Pancreas (tissue), 10 donors: ENCODE data around the gene SCRT2. TPM values are rescaled to one million over a fixed set of nuclear protein-coding genes. Genes with fewer than 3 reads are reported as not detected.

Source experiments
- ATAC-seq, 4 donors: fragments of 200-7000 bp; cut with Tn5 transposase; one replicate each; pipeline versions ENCODE4 v1.8.0 to v1.9.1; 2020; ENCODE audit warnings: mild to moderate bottlenecking in 4 of 4, moderate library complexity in 4 of 4
- DNase-seq, 6 donors: peaks; one replicate each; pipeline ENCODE4 v3.0.0-alpha.2; 2020
- FAIRE-seq: peaks from 2 replicates; lab custom pipeline; 2012; peaks lifted over from hg19 to GRCh38; lab: Jason Lieb, UNC
- H3K27ac ChIP-seq, 4 donors: fragments of 200-600 bp; sonication (generic); 1 replicate in 3 of 4; 2 replicates in 1 of 4; pipeline versions ENCODE4 v1.5.0 to v1.8.0; 2020
- H3K27me3 ChIP-seq, 4 donors: fragments of 200-600 bp; one replicate each; pipeline ENCODE4 v1.8.0; 2021
- H3K36me3 ChIP-seq, 3 donors: fragments of 200-600 bp; sonication (generic) in 1 of 3; one replicate each; pipeline versions ENCODE4 v1.5.0 to v1.8.0; 2020 to 2021
- H3K4me1 ChIP-seq, 3 donors: fragments of 200-600 bp; one replicate each; pipeline ENCODE4 v1.8.0; 2021
- H3K4me3 ChIP-seq, 4 donors: fragments of 200-600 bp; sonication (generic) in 2 of 4; one replicate each; pipeline versions ENCODE4 v1.5.0 to v1.8.0; 2020 to 2021
- H3K9me3 ChIP-seq, 4 donors: fragments of 200-600 bp; one replicate each; pipeline ENCODE4 v1.8.0; 2021
- CTCF ChIP-seq, 4 donors: fragments of 200-600 bp; sonication (generic) in 3 of 4; IDR thresholded peaks; one replicate each; pipeline versions ENCODE4 v1.5.0 to v1.8.0; 2021; ENCODE audit warnings: antibody characterized with exemption in 4 of 4
- WGBS, 2 donors: extraction: QIAGEN DNeasy Blood & Tissue Kit; methylation state at CpG; one replicate each; pipeline ENCODE4 v1.1.7; 2013; 5-methylcytosine and 5-hydroxymethylcytosine counted together
- intact Hi-C, 3 donors: fragments of 100-400 bp; cut with DNase I; formaldehyde crosslinking; loops; one replicate each; pipeline versions ENCODE4 v1.11.1 to v1.14.2; 2022
- polyA plus RNA-seq, 2 donors: library from polyadenylated mRNA; stranded (reverse); fragments of 200-250 nt; gene quantifications; one replicate each; pipeline ENCODE4 v1.2.3, GENCODE V29; 2013
- total RNA-seq, 6 donors: library from RNA; stranded (reverse); fragmentation: NEBNext Ultra II Directional in 4 of 6; extraction: Animal tissue kit (Norgen Biotek cat#: 25700) in 4 of 6; gene quantifications; one replicate each; pipeline versions ENCODE4 v1.2.1 to v1.2.4, GENCODE V29; 2021 to 2023
- donor health status: healthy with polysubstance abuse.
- donor health status: DM: no; HTN: no; CAD: no; lungs with moderate emphysema.
- donor health status: DM: no; HTN: no; CAD: no.
- donor health status: control.
- donor health status: control.
- donor health status: Bipolar disorder and iron deficiency.
- donor health status: DM: yes; HTN: yes; CAD: no.
- donor health status: DM: no; HTN: no; CAD: no.
- donor health status: DM: no; HTN: no; CAD: no.
- donor health status: DM: yes; HTN: yes; CAD: no.

Gene SCRT2
- total and polyA plus RNA-seq, 8 donors = 0.04 to 0.63 (median 0.07) TPM; not detected in 2

- H3K36me3 ChIP-seq = no peaks in the 10 kb centered on the region
- H3K27me3 ChIP-seq = no peaks in the 10 kb centered on the region
- DNase-seq = no peak
- H3K4me1 ChIP-seq = no peaks in the 10 kb centered on the region
- intact Hi-C loops = no loop called here
- FAIRE-seq = no peak
- no peak overlapping the region for H3K27ac ChIP-seq
- 65 to 72% methylated on average over 9 of the region's 9 CpGs for WGBS, 2 donors
- no peak for TF ChIP-seq CTCF (IDR thresholded peaks at IDR 0.05)
- no peak overlapping the region for H3K4me3 ChIP-seq
- no peak for ATAC-seq
- no peaks in the 10 kb centered on the region for H3K9me3 ChIP-seq
Measured at GRCh38 chr20:635028-635892, 40.3 kb downstream of the SCRT2 start.

GRCh38 chr20:634148-634925, 41.3 kb downstream of the SCRT2 start:
- FAIRE-seq (no peak), ATAC-seq (no peak), DNase-seq (no peak)
- no peak for TF ChIP-seq CTCF (IDR thresholded peaks at IDR 0.05)
- WGBS, 2 donors = 54 to 65% methylated on average over 14 of the region's 14 CpGs
- H3K36me3 ChIP-seq = no peaks in the 10 kb centered on the region
- H3K4me1 ChIP-seq = no peaks in the 10 kb centered on the region
- no peaks in the 10 kb centered on the region for H3K27me3 ChIP-seq
- no peaks in the 10 kb centered on the region for H3K9me3 ChIP-seq
- intact Hi-C loops = no loop called here
- no peak overlapping the region for H3K27ac ChIP-seq
- H3K4me3 ChIP-seq = no peak overlapping the region

GRCh38 chr20:631101-631500, 44.5 kb downstream of the SCRT2 start:
- FAIRE-seq (no peak), ATAC-seq (no peak), DNase-seq (no peak)
- H3K27me3 ChIP-seq = no peaks in the 10 kb centered on the region
- no peak for TF ChIP-seq CTCF (IDR thresholded peaks at IDR 0.05)
- H3K4me3 ChIP-seq = no peak overlapping the region
- no peaks in the 10 kb centered on the region for H3K9me3 ChIP-seq
- H3K27ac ChIP-seq = no peak overlapping the region
- 28 to 77% methylated on average over 1 of the region's 1 CpG for WGBS, 2 donors
- intact Hi-C loops = no loop called here
- H3K36me3 ChIP-seq = no peaks in the 10 kb centered on the region
- H3K4me1 ChIP-seq = no peaks in the 10 kb centered on the region

- Histone ChIP-seq H3K9me3 (no peaks in the 10 kb centered on the region), H3K4me1 (no peaks in the 10 kb centered on the region), H3K36me3 (no peaks in the 10 kb centered on the region), H3K27me3 (no peaks in the 10 kb centered on the region), H3K4me3 (no peak overlapping the region), H3K27ac (no peak overlapping the region)
- DNase-seq (no peak), FAIRE-seq (no peak), ATAC-seq (no peak)
- intact Hi-C loops = no loop called here
- WGBS, 2 donors = 56 to 61% methylated on average over 2 of the region's 2 CpGs
- no peak for TF ChIP-seq CTCF (IDR thresholded peaks at IDR 0.05)
Measured at GRCh38 chr20:626579-626978, 49.0 kb downstream of the SCRT2 start.
